Breast epithelium (tissue), 4 donors: ENCODE measurements around the gene C17orf107. TPM values are rescaled to one million over a fixed set of nuclear protein-coding genes. Genes with fewer than 3 reads are reported as not detected.
"Not testable (repeated sequence)": the region's sequence is repeated elsewhere in the genome, so short reads cannot be mapped to it uniquely, and the experiment has no call there.

ENCODE experiments used
- DNase-seq, 2 donors: peaks; one replicate each; pipeline ENCODE4 v3.0.0-alpha.2; 2019; ENCODE audit warnings: low spot score in 2 of 2
- H3K27ac ChIP-seq, 2 donors: fragments of 200-600 bp; sonication (generic) in 1 of 2; one replicate each; pipeline ENCODE4 v1.5.1; 2016 to 2019; ENCODE audit warnings: mild to moderate bottlenecking in 1 of 2
- H3K27me3 ChIP-seq, 2 donors: fragments of 200-600 bp; sonication (generic) in 1 of 2; one replicate each; pipeline versions ENCODE4 v1.5.1 to v1.6.0; 2017 to 2019; ENCODE audit warnings: control low read depth in 1 of 2, mild to moderate bottlenecking in 1 of 2
- H3K36me3 ChIP-seq: fragments of 200-600 bp; one replicate; pipeline ENCODE4 v1.5.1; 2019
- H3K4me1 ChIP-seq, 2 donors: fragments of 200-600 bp; sonication (generic); one replicate each; pipeline ENCODE4 v1.5.1; 2016 to 2019; ENCODE audit warnings: control low read depth in 1 of 2
- H3K4me3 ChIP-seq, 3 donors: fragments of 200-600 bp; sonication (generic); 1 replicate in 2 of 3; 2 replicates in 1 of 3; pipeline ENCODE4 v1.5.1; 2016 to 2019; ENCODE audit warnings: mild to moderate bottlenecking in 3 of 3, moderate library complexity in 2 of 3
- H3K9me3 ChIP-seq, 2 donors: fragments of 200-600 bp; sonication (generic) in 1 of 2; one replicate each; pipeline ENCODE4 v1.5.1; 2016 to 2019; ENCODE audit warnings: control low read depth in 1 of 2
- CTCF ChIP-seq, 3 donors: fragments of 450-650 bp; IDR thresholded peaks; one replicate each; pipeline ENCODE4 v1.5.1; 2016 to 2017; ENCODE audit warnings: antibody characterized with exemption in 3 of 3, mild to moderate bottlenecking in 3 of 3, moderate library complexity in 3 of 3
- POLR2A ChIP-seq: fragments of 450-650 bp; IDR thresholded peaks from one replicate; pipeline ENCODE4 v1.6.1; 2016; ENCODE audit warnings: antibody characterized with exemption, mild to moderate bottlenecking, moderate library complexity
- POLR2AphosphoS5 ChIP-seq, 3 donors: sonication (generic); formaldehyde crosslinking; IDR thresholded peaks; one replicate each; pipeline ENCODE4 v1.6.1; 2017; ENCODE audit warnings: antibody characterized with exemption in 3 of 3
- intact Hi-C: fragments of 100-400 bp; cut with DNase I; formaldehyde crosslinking; loops from one replicate; pipeline ENCODE4 v1.15.1; 2023; ENCODE audit warnings: low total_unique reads
- total RNA-seq, 3 donors: library from RNA; depleted of rRNA; stranded (reverse); fragments of >200 nt; gene quantifications; one replicate each; pipeline ENCODE4 v1.1.0, GENCODE V29; 2016

The C17orf107 gene
- total RNA-seq, 3 donors from 2014 or later = 3.9 to 10.5 TPM; not detected in 1

GRCh38 chr17:4913994-4914393 lies 14.7 kb downstream of the C17orf107 start:
- H3K4me3 ChIP-seq = no peak overlapping the region
- DNase-seq = no peak
- H3K4me1 ChIP-seq = no peaks in the 10 kb centered on the region
- H3K27ac ChIP-seq = no peak overlapping the region
- H3K9me3 ChIP-seq = no peaks in the 10 kb centered on the region
- TF ChIP-seq CTCF (IDR thresholded peaks at IDR 0.05) (no peak), POLR2AphosphoS5 (IDR thresholded peaks at IDR 0.05) (no peak), POLR2A (no peak)
- H3K36me3 ChIP-seq = no peaks in the 10 kb centered on the region
- intact Hi-C loops = no loop called here
- H3K27me3 ChIP-seq = no peaks in the 10 kb centered on the region

GRCh38 chr17:4914551-4914950 lies 15.2 kb downstream of the C17orf107 start:
- H3K27me3 ChIP-seq, DNase-seq, H3K4me3 ChIP-seq, H3K9me3 ChIP-seq, H3K36me3 ChIP-seq, H3K27ac ChIP-seq, intact Hi-C loops, H3K4me1 ChIP-seq: not testable (repeated sequence)

- no peaks in the 10 kb centered on the region for H3K27me3 ChIP-seq
- H3K4me1 ChIP-seq = no peaks in the 10 kb centered on the region
- peak overlapping the region in 1 of 2 donors; percentile 30 for H3K27ac ChIP-seq
- H3K36me3 ChIP-seq = no peaks in the 10 kb centered on the region
- intact Hi-C loops = no loop called here
- DNase-seq = no peak
- no peaks in the 10 kb centered on the region for H3K9me3 ChIP-seq
- H3K4me3 ChIP-seq = no peak overlapping the region
- TF ChIP-seq POLR2A (no peak), POLR2AphosphoS5 (IDR thresholded peaks at IDR 0.05) (no peak), CTCF (IDR thresholded peaks at IDR 0.05) (no peak)
Measured at GRCh38 chr17:4919511-4920047, 20.2 kb downstream of the C17orf107 start.

GRCh38 chr17:4920351-4921048 lies 21.2 kb downstream of the C17orf107 start:
- Histone ChIP-seq H3K4me1 (no peaks in the 10 kb centered on the region), H3K4me3 (no peak overlapping the region), H3K27ac (peak overlapping the region in 1 of 2 donors; percentile 12), H3K27me3 (no peaks in the 10 kb centered on the region), H3K9me3 (no peaks in the 10 kb centered on the region), H3K36me3 (no peaks in the 10 kb centered on the region)
- DNase-seq = no peak
- TF ChIP-seq POLR2A (no peak), CTCF (IDR thresholded peaks at IDR 0.05) (no peak), POLR2AphosphoS5 (IDR thresholded peaks at IDR 0.05) (no peak)
- intact Hi-C loops = no loop called here

GRCh38 chr17:4921320-4921719 lies 22.0 kb downstream of the C17orf107 start:
- no peak for DNase-seq
- Histone ChIP-seq H3K4me3 (no peak overlapping the region), H3K4me1 (no peaks in the 10 kb centered on the region), H3K27ac (no peak overlapping the region), H3K36me3 (no peaks in the 10 kb centered on the region), H3K27me3 (no peaks in the 10 kb centered on the region), H3K9me3 (no peaks in the 10 kb centered on the region)
- TF ChIP-seq CTCF (IDR thresholded peaks at IDR 0.05) = no peak
- TF ChIP-seq POLR2A = no peak
- no peak for TF ChIP-seq POLR2AphosphoS5 (IDR thresholded peaks at IDR 0.05)
- intact Hi-C loops = no loop called here

GRCh38 chr17:4926577-4927335 lies 27.4 kb downstream of the C17orf107 start:
- H3K27me3 ChIP-seq, H3K4me1 ChIP-seq, H3K9me3 ChIP-seq, H3K4me3 ChIP-seq, DNase-seq, H3K36me3 ChIP-seq, intact Hi-C loops, H3K27ac ChIP-seq: not testable (repeated sequence)
